ENCODE data around the gene SMIM34.
"Not testable (repeated sequence)": the region's sequence is repeated elsewhere in the genome, so short reads cannot be mapped to it uniquely, and the experiment has no call there.

- TF ChIP-seq, protein P1, sequence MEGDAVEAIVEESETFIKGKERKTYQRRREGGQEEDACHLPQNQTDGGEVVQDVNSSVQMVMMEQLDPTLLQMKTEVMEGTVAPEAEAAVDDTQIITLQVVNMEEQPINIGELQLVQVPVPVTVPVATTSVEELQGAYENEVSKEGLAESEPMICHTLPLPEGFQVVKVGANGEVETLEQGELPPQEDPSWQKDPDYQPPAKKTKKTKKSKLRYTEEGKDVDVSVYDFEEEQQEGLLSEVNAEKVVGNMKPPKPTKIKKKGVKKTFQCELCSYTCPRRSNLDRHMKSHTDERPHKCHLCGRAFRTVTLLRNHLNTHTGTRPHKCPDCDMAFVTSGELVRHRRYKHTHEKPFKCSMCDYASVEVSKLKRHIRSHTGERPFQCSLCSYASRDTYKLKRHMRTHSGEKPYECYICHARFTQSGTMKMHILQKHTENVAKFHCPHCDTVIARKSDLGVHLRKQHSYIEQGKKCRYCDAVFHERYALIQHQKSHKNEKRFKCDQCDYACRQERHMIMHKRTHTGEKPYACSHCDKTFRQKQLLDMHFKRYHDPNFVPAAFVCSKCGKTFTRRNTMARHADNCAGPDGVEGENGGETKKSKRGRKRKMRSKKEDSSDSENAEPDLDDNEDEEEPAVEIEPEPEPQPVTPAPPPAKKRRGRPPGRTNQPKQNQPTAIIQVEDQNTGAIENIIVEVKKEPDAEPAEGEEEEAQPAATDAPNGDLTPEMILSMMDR (IDR thresholded peaks at IDR 0.05), result not testable (repeated sequence)
- not testable (repeated sequence) for TF ChIP-seq POLR2A (IDR thresholded peaks at IDR 0.05); POLR2AphosphoS5 (IDR thresholded peaks at IDR 0.05; ENCODE audit: insufficient read depth in 1 of 2, low read depth in 1 of 2)
Measured at GRCh38 chr21:34467333-34467732, 43.6 kb upstream of the SMIM34 start.
